ENCODE measurements around the gene C1QBP.
A peak's percentile ranks its signal among the peaks of the same experiment; 100 is the strongest.
"Not testable (repeated sequence)": the region's sequence is repeated elsewhere in the genome, so short reads cannot be mapped to it uniquely, and the experiment has no call there.

C1QBP gene

DNA sequence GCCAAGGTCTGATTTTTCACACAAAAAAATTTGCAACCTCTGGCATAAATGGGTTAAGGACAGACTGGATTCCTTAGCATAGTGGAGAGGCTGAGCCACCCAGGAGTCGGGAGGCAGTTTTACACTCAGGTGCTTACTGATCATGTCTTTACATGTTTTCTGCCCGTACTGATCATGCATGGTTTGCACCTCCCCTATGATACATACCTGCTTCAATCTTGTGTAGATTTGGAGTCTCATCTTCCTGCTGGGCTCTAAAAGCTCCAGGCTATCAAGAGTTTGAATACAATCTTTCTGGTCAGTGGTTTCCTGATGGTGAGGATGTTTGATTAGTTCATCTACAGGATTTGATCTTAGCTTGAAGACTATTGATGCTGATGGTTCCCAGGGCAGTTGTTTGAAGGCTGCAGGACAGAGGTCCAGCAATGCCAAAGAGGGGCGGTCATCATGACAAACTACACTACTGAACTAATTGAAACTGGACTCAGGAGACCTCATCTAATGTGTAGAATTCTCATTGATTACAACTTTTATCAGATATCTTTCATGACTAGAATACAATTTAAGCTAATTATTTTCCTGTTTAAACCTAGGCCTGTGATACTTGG is 6.9 kb downstream of the C1QBP start:
- DNase-seq = no peak

DNA sequence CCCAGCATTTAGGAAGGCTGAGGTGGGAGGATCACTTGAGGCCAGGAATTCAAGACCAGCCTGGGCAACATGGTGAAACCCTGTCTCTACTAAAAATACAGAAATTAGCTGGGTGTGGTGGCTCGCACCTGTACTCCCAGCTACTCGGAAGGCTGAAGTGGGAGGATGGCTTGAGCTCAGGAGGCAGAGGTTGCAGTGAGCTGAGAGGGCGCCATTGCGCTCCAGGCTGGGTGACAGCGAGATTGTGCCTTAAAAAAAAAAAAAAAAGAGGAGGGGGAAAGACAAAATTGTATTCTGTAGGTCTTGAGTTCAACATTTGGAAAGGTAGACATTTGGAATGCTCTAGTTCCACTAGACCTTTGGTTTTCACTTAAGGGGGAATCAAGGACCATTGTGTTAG is 7.7 kb downstream of the C1QBP start:
- DNase-seq = not testable (repeated sequence)

DNA sequence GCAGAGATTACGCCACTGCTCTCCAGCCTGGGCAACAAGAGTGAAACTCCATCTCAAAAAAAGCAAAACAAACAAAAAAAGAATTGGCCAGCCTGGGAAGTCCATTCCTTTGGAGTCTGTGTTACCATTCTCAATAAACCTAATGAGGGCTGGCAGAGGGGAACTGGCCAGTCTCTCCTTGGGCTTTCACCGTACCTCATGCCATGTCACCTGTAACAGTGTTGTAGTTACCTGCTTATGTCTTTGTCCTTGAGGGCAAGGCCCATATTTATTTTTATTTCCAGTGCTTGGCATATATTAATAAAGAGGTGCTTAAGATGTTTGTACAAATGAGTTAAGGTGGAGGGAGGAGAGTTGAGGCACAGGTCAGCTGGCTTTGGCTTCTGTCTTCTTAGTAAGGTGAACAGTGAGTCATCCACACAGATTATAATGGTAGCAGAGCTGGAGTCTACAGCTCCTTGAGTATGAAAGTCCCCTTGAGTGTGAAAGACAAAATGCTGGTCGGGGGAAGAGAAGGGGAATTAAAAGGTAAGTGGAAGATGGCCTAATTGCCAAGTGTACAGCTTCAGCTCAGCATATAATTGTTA is 8.4 kb downstream of the C1QBP start:
- no peak for DNase-seq

DNA sequence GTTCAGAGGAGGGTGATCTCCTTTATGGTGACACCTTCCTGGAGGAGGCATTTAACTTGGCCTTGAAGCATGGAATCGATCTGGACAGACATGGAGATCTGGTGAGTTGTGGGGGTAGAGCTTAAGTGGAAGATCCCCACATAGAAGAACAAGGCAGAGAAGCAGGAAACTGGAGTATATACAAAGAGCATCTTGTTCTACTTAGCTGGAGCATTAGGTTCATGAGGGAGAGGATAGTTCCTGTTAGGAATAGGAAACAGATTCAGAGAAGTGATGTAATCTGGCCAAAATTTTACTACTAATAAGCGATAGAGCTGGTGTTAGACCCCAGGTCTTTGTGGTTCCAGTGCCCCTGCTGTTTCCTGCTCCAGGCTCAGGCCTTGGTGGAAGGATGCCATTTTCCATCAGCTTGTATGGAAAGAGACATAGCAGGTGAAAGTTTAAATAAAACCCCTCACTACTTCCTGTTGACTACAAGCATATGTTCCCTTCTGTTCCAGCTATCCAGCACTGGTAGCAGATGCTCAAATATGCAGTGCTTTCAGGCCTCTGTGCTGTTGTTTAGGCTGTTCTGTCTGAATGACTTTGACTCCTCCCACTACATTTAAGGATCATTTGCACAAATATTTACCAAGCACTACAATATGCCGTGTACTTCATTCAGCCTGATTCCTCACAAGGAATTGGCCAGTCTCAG is 9.6 kb downstream of the C1QBP start:
- no peak for DNase-seq

DNA sequence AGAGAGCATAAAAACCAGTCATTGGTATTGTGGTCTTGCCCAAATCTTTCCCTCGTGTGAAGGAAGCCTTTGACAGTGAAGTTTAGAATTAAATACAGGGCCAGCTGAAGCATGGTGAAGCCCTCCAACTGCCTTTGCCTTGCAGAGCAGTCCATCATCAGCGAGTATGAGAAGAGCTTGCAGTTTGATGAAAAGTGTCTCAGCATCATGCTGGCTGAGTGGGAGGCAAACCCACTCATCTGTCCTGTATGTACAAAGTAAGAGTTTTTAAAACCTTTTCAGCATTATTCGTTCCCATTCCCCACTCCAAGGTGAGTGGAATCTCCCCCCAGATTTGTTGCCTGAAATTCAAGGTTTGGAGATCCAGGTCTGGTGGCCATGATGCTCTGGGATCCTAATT is 13.1 kb downstream of the C1QBP start:
- DNase-seq = no peak

DNA sequence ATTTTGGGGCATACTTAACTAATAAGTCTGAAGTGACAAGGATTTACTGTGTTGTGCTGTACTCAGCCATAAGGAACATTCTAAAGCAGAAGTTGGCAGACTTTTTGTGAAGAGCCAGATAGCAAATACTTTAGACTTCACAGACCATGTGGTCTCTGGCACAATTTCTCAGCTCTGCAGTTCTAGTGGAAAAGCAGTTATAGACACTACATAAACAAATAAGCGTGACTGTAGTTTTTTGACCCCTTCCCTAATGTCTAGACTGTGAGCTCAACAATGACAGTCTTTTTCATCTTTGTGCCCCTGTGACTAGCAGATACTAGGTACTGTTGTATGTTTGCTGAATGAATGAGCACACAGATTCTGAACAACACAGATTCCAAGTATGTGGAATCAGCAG is 14.0 kb downstream of the C1QBP start:
- no peak for DNase-seq

DNA sequence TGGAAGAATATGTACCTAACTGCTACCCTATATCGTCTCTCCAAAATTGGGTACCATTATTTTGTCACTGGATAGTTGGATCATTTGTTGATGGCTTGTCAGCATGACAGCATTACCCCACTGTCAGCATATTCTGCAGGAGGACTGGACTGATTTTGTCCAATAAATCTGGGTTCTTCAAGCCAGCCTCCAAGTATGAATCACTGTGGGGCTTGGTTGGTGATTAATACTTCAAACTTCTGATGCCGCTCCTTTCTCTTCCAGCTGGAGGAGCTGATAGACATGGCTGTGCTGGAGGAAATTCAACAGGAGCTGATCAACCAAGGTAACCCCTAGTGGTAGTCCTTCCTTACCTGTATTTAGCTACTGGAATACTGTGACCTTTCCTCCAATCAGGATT is 16.4 kb downstream of the C1QBP start:
- no peak for DNase-seq

DNA sequence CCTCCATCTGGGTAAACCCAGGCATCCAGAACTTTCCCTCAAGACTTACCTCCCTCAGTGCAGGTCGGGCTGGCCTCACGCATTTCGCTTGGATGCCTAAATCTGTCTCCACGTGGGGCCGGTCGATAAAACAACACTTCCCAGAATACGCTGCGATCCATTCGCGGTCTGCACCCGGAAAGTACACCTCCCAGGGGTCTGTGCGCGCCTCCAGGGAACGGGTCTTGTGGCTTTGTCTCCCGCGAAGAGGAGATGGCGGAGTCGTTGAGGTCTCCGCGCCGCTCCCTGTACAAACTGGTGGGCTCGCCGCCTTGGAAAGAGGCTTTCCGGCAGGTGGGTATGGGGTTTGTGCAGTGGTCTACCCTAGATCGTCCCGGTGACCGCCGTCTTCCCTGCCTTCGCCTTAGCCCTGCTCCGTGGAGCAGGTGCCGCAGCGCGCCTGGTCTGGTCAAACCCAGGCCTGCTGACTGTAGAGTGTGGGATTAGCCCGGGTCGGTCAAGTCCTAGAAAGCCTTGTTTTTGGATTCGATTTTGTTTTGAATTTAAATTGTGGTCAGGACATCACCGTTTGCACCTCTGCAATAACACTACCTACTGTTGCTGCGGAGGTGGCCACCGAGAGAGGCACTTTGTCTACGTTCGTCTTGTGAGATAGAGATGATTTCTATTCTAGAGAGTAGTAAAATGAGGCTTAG is 18.8 kb downstream of the C1QBP start, which contains the start of gene RPAIN:
Gene RPAIN, plus strand, starts transcription at position 224 of the 695 bp plus-strand sequence. Its CDS starts 29 bp downstream, at position 253.
- peak; percentile 57 for DNase-seq

DNA sequence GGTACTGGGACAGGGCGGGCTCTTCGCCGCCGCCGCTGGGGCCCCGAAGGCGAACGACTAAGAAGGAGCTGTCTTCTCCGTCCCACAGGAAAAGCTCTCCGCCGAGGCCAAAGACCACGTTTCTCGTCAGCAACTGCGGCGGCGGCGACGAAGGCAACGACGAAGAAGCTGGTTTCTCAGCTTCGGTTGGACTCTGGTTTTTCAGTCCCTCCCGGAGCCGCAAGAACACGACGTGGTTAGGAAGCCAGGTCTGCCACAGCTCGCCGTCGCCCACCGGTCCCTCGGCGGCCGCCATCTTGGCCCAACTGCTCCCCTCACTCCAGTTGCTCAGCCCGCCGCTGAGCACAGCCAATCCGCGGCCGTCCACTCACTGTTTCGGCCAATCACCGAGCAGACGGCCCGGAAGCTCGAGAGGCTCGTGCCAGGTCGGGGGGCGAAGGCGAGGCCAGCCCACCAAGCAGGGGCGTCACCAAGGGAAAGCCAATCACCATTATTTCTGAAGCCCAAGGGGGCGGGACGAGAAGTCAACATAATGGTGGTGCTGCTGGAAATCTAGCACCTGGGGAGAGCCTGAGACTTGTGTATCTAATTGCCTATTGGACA is 19.5 kb downstream of the C1QBP start, which contains the start of gene NUP88:
Gene NUP88, minus strand, starts transcription at position 307 of the 603 bp plus-strand sequence. Its CDS starts 12 bp downstream, at position 295.
- DNase-seq = peak; percentile 85

DNA sequence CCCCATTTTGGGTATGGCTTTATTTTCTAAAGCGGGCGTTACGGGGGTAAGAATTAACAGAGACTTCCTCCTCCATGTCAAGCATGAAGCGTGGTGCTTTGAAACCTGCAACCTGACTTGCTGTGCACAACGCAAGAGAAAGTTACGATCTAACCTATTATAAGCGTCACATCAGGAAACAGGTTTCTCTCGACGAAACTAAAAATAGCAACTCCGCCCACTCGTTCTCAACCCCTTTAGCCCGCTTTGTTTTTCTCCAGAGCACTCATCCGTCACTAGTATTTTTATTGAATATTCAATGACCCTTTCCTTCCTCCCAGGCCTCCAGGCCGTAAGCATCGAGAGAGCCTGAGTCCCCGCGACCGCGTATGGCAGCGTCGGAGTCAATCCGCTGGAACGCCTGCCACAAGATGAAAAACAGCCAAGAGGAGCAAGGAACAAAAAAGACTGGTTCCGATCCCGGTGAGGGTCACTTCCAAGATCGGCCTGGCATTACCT is 20.0 kb downstream of the C1QBP start:
- no peak for DNase-seq

DNA sequence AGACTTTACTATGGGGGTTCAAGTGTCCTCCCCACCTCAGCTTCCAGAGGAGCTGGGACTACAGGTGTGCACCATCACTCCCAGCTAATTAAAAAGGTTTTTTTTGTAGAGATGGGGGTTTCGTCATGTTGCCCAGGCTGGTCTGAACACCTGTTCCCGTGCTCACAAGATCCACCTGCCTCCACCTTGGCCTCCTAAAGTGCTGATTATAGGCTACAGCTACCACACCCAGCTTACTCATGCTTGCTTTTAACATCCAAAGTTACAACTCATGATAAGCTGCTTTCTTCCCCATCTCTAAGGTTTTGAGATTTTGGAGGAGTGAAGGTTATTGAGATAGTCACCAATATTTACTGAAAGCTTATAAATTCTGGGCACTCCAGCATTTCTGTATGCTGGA is 22.1 kb downstream of the C1QBP start:
- DNase-seq = no peak

DNA sequence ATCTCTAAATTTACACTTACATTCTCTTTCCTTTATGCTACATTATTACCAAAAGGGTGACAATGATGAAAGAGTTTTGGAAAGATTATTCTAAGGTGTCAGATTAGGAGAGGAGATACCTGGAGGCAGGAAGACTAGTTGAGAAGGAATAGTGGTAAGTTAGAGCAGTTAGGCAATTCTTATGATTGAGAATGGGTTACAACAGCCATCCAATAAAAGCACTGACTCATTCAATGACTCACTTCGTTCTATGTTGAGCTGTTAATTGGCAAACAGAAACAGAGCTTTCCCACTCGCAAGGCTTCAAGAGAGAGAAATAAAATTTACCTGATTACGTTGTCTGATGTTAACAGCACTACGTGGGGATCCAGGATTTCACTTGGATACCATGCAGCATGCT is 25.3 kb downstream of the C1QBP start:
- DNase-seq = no peak

DNA sequence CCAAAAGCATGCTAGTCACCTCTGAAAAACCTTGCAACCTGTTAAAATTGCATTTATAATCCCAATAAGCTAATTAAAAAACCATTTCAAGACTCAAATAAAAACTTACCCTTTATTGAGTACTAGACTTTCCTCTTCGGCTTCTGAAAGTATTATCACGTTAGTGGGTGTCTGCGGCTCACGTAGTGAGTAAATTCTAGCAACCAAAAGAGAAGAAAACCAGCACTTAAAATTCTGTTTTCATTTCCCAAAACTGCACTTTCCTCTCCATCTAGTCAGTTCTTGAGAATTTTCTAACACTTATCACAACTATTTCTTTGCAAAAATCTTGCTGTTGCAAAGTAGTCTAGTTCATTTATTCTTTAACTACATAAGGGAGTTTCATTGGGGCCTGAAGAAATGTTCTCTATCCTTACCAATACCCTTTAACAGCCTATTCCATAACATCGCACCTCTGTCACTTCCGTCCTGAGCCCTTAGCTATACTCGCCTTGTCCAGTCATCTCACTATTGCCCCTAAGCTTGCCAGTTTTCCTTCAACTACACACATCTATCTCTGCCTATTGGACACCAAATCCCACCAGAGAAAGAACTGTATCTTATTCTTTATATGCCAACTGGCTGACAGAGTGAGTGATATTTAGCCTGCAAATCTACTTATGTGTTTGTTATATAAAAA is 28.2 kb downstream of the C1QBP start:
- no peak for DNase-seq

DNA sequence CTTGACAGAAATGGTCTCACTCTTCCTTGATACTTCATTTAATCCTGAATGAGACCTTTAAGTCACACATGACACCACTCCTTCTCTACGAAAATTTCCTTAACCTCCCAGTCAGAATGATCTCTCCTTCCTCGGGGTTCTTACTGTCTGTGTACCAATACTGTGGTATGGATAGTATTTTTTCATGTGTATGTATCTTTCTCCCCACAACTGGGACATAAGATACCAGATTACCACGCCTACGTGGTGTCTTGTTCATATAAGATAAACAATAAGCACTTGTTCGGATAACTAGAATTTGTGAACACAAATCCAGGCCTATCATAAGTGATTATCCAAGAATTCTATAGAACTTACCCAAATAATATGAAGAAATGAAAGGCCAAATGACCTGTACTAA is 30.8 kb downstream of the C1QBP start:
- DNase-seq = no peak

DNA sequence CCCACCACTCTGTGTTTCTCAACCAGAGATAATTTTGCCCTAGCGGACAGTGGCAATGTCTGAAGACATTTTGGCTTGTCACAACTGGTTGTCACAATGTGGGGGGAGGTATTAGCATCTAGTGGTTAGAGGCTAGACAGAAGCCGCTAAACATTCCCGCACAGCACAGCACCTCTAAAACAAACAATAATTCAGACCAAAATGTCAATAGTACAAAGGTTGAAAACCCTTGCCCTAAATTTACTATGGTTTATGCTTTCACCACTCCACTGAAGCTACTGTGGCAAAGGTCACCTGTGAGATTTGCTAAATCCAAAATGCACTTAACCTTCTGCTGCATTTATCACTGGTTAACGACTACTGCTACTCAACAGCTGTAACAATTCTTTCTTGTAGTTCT is 33.6 kb downstream of the C1QBP start:
- DNase-seq = no peak

DNA sequence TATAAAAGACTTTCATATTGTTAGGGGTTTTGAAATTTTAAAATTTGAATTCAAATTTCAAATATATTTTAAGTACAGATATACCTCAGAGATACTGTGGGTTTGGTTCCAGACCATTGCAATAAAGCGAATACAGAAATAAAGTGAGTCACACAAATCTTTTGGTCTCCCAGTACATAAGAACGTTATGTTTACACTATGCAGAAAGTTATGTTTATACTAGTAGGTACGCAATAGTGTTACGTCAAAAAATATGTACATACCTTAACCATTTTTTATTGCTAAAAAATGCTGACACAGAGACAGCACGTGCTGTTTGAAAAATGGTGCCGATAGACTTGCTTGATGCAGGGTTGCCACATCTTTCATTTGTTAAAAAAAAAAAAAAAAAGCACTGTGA is 39.2 kb downstream of the C1QBP start:
- no peak for DNase-seq

DNA sequence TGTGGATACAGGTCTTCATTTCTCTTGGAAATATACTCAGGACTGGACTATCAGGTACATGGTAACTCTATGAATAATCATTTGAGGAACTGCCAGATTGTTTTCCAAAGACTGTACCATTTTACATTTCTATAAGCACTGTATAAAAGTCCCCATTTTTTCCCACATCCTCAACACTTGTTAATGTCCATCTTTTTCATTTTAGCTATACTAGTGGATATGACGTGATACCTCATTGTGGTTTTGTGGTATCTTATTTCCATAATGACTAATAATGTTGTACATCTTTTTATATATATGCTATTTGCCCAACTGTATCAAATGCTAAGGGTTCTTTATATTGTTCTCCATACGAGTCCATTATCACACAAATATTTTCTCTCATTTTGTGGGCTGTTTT is 42.3 kb downstream of the C1QBP start:
- no peak for DNase-seq

DNA sequence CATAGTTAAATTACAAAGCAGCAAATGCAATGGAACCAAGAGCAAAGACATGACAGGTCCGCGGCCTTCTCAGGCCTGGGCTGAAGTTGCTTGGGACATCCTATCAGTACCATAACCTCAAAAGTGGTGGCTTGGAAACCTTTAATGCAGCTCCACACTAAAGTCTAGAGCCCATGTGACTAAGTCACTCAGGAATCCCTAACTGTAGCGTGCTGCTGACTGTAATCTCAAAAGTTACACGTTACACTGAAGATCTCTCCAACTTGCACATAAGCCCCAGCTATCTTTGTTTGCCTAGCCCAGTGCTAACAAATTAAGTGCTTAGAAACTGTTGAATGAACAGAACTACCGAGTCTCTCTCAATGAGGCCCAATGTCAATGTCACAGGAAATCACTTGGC is 47.3 kb downstream of the C1QBP start:
- no peak for DNase-seq
